GM23338 (cell line): ENCODE data around the gene RXRA. TPM values are rescaled to one million over a fixed set of nuclear protein-coding genes. Genes with fewer than 3 reads are reported as not detected.

Experiments
- ATAC-seq: fragments of 200-7000 bp; cut with Tn5 transposase; 3 replicates; pipeline ENCODE4 v1.9.1; 2020
- DNase-seq: peaks from one replicate; pipeline ENCODE4 v3.0.0-alpha.2; 2015; ENCODE audit warnings: low spot score
- H2AFZ ChIP-seq: fragments of 200-600 bp; sonication (generic); 2 replicates; pipeline ENCODE4 v1.8.0; 2016; ENCODE audit warnings: antibody characterized with exemption, mild to moderate bottlenecking, moderate library complexity
- H3F3A ChIP-seq: fragments of 200-600 bp; sonication (generic); replicated peaks from 2 replicates; pipeline ENCODE4 v1.8.0; 2017; ENCODE audit warnings: antibody characterized with exemption, mixed run types, low read depth
- H3K27ac ChIP-seq: fragments of 200-600 bp; sonication (generic); 2 replicates; pipeline ENCODE4 v1.6.1; 2016; ENCODE audit warnings: low read depth
- H3K27me3 ChIP-seq: fragments of 200-600 bp; sonication (generic); 2 replicates; pipeline ENCODE4 v1.8.0; 2016; ENCODE audit warnings: mild to moderate bottlenecking, mixed run types, moderate library complexity; ENCODE audit not compliant: insufficient read depth
- H3K36me3 ChIP-seq: fragments of 200-600 bp; sonication (generic); 2 replicates; pipeline ENCODE4 v1.8.0; 2016; ENCODE audit warnings: mild to moderate bottlenecking; ENCODE audit not compliant: insufficient read depth
- H3K4me1 ChIP-seq: fragments of 200-600 bp; sonication (generic); 2 replicates; pipeline ENCODE4 v1.8.0; 2016; ENCODE audit warnings: mild to moderate bottlenecking, moderate library complexity; ENCODE audit not compliant: insufficient read depth
- H3K4me2 ChIP-seq: fragments of 200-600 bp; sonication (generic); 2 replicates; pipeline ENCODE4 v1.7.1; 2017; ENCODE audit warnings: mixed run types
- H3K4me3 ChIP-seq: fragments of 200-600 bp; sonication (generic); 2 replicates; pipeline ENCODE4 v1.6.1; 2016; ENCODE audit warnings: mixed run types
- H3K79me2 ChIP-seq: fragments of 200-600 bp; sonication (generic); replicated peaks from 2 replicates; pipeline ENCODE4 v1.8.0; 2017; ENCODE audit warnings: mild to moderate bottlenecking; ENCODE audit not compliant: insufficient read depth
- H3K9me2 ChIP-seq: fragments of 200-600 bp; sonication (generic); 2 replicates; pipeline ENCODE4 v1.8.0; 2017; ENCODE audit not compliant: insufficient read depth
- H4K20me1 ChIP-seq: fragments of 200-600 bp; sonication (generic); replicated peaks from 2 replicates; pipeline ENCODE4 v1.8.0; 2017; ENCODE audit warnings: mild to moderate bottlenecking; ENCODE audit not compliant: insufficient read depth
- H3K27ac Mint-ChIP-seq: 2 replicates; pipeline ENCODE4 v1.8.0; 2020; ENCODE audit warnings: inconsistent platforms, mild to moderate bottlenecking, moderate library complexity, mixed read lengths
- H3K27me3 Mint-ChIP-seq: 3 replicates; pipeline ENCODE4 v1.8.0; 2022; ENCODE audit warnings: low read depth, mild to moderate bottlenecking, moderate library complexity, mixed read lengths, inconsistent platforms; ENCODE audit not compliant: insufficient read depth, poor library complexity
- H3K36me3 Mint-ChIP-seq: 3 replicates; pipeline ENCODE4 v1.8.0; 2021; ENCODE audit warnings: low read depth, mild to moderate bottlenecking, inconsistent platforms, moderate library complexity, mixed read lengths
- H3K4me1 Mint-ChIP-seq: 3 replicates; pipeline ENCODE4 v1.8.0; 2020; ENCODE audit warnings: mild to moderate bottlenecking, inconsistent platforms, mixed read lengths
- H3K4me3 Mint-ChIP-seq: 3 replicates; pipeline ENCODE4 v1.8.0; 2021; ENCODE audit warnings: moderate library complexity, mild to moderate bottlenecking, inconsistent platforms, mixed read lengths
- H3K9me3 Mint-ChIP-seq: 3 replicates; pipeline ENCODE4 v1.8.0; 2020; ENCODE audit warnings: moderate library complexity, mild to moderate bottlenecking, inconsistent platforms, mixed read lengths
- CREB1 ChIP-seq: fragments of 250-450 bp; sonication (Bioruptor Pico); IDR thresholded peaks from 2 replicates; pipeline ENCODE4 v1.5.0; 2020; ENCODE audit warnings: low read depth, mild to moderate bottlenecking, moderate library complexity
- EZH2 ChIP-seq: fragments of 200-600 bp; sonication (generic); IDR thresholded peaks from one replicate; pipeline ENCODE4 v1.8.0; 2017; ENCODE audit warnings: antibody characterized with exemption, mild to moderate bottlenecking, low read depth; ENCODE audit not compliant: unreplicated experiment
- EZH2phosphoT487 ChIP-seq: fragments of 200-600 bp; sonication (generic); IDR thresholded peaks from one replicate; pipeline ENCODE4 v1.8.1; 2018; ENCODE audit warnings: antibody characterized with exemption; ENCODE audit not compliant: unreplicated experiment
- JUNB ChIP-seq: IDR thresholded peaks from one replicate; pipeline ENCODE4 v1.6.1; 2016; ENCODE audit warnings: antibody characterized with exemption; ENCODE audit not compliant: unreplicated experiment
- NANOG ChIP-seq: IDR thresholded peaks from 2 replicates; pipeline ENCODE4 v1.6.1; 2016; ENCODE audit warnings: antibody characterized with exemption, borderline replicate concordance
- POLR2AphosphoS5 ChIP-seq: IDR thresholded peaks from 2 replicates; pipeline ENCODE4 v1.6.1; 2016; ENCODE audit warnings: antibody characterized with exemption, low read depth
- STAT1 ChIP-seq: IDR thresholded peaks from one replicate; pipeline ENCODE4 v1.6.1; 2016; ENCODE audit warnings: antibody characterized with exemption; ENCODE audit not compliant: unreplicated experiment
- ZNF114 ChIP-seq: fragments of 250-450 bp; sonication (Bioruptor Pico); IDR thresholded peaks from 2 replicates; pipeline ENCODE4 v1.5.0; 2020; ENCODE audit warnings: mild to moderate bottlenecking, moderate library complexity
- ZNF331 ChIP-seq: fragments of 250-450 bp; sonication (Bioruptor Pico); IDR thresholded peaks from 2 replicates; pipeline ENCODE4 v1.5.0; 2020; ENCODE audit warnings: low read depth, mild to moderate bottlenecking, moderate library complexity
- polyA plus RNA-seq: library from polyadenylated mRNA; unstranded; fragments of >200 nt; fragmentation: Nextera tagmentation; extraction: Ambion mirVana; gene quantifications from 2 replicates; pipeline ENCODE4 v1.2.1, GENCODE V29; 2016
- total RNA-seq: library from RNA; depleted of rRNA; stranded (reverse); fragments of >200 nt; shearing (Covaris generic); gene quantifications from 2 replicates; pipeline ENCODE4 v1.2.3, GENCODE V29; 2014
- TF ChIP-seq, protein P1 (sequence below): fragments of 250-450 bp; sonication (Bioruptor Pico); IDR thresholded peaks from 2 replicates; pipeline ENCODE4 v1.5.0; 2020; ENCODE audit warnings: mild to moderate bottlenecking, moderate library complexity
- TF ChIP-seq, protein P2 (sequence below): IDR thresholded peaks from one replicate; pipeline ENCODE4 v1.6.1; 2018; ENCODE audit warnings: antibody characterized with exemption; ENCODE audit not compliant: unreplicated experiment
- TF ChIP-seq, protein P3 (sequence below): IDR thresholded peaks from 2 replicates; pipeline ENCODE4 v1.6.1; 2016; ENCODE audit warnings: antibody characterized with exemption
- TF ChIP-seq, protein P4 (sequence below), 2 experiments: fragments of 200-600 bp in 1 of 2; sonication (generic) in 1 of 2; conservative IDR thresholded peaks; 2 replicates each; pipeline versions ENCODE4 v1.5.1 to v1.6.1; 2016 to 2017; ENCODE audit warnings: antibody characterized with exemption in 2 of 2, low read depth in 2 of 2, mild to moderate bottlenecking in 2 of 2, moderate library complexity in 1 of 2

RXRA gene
- total and polyA plus RNA-seq, 2 experiments from 2014 or later: 4.9 to 17.9 TPM

DNA sequence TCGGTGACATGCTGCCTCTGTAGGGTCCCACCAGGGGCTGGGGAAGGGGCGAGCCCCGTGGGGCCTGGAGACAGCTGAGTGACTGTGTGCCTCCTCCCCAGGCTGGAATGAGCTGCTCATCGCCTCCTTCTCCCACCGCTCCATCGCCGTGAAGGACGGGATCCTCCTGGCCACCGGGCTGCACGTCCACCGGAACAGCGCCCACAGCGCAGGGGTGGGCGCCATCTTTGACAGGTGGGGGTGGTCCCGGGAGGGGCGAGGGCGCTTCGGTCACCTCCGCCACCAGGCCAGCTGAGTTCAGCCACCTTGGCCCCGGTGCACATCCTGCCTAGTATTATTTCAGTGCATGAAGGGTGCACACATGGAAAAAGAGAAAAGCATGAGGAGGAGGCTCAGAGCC is 102.8 kb downstream of the RXRA start:
- H3K36me3 Mint-ChIP-seq: no peaks in the 10 kb centered on the region
- H3K27me3 ChIP-seq: no peaks in the 10 kb centered on the region
- H3K4me1 Mint-ChIP-seq: no peaks in the 10 kb centered on the region
- no peak overlapping the region for H3K4me3 Mint-ChIP-seq
- H4K20me1 ChIP-seq: no peaks in the 10 kb centered on the region; the same call in 1 of the 2 replicates
- no peak overlapping the region for H3K4me3 ChIP-seq
- H3K27ac ChIP-seq: no peak overlapping the region
- peaks cover 3% of the 10 kb centered on the region for H3K27me3 Mint-ChIP-seq
- TF ChIP-seq STAT1 (no peak), POLR2AphosphoS5 (no peak), NANOG (no peak), ZNF331 (CRISPR knock-in tag) (no peak), EZH2 (no peak), JUNB (no peak), ZNF114 (CRISPR knock-in tag) (no peak), CREB1 (CRISPR knock-in tag) (no peak), EZH2phosphoT487 (no peak)
- TF ChIP-seq, protein P1, sequence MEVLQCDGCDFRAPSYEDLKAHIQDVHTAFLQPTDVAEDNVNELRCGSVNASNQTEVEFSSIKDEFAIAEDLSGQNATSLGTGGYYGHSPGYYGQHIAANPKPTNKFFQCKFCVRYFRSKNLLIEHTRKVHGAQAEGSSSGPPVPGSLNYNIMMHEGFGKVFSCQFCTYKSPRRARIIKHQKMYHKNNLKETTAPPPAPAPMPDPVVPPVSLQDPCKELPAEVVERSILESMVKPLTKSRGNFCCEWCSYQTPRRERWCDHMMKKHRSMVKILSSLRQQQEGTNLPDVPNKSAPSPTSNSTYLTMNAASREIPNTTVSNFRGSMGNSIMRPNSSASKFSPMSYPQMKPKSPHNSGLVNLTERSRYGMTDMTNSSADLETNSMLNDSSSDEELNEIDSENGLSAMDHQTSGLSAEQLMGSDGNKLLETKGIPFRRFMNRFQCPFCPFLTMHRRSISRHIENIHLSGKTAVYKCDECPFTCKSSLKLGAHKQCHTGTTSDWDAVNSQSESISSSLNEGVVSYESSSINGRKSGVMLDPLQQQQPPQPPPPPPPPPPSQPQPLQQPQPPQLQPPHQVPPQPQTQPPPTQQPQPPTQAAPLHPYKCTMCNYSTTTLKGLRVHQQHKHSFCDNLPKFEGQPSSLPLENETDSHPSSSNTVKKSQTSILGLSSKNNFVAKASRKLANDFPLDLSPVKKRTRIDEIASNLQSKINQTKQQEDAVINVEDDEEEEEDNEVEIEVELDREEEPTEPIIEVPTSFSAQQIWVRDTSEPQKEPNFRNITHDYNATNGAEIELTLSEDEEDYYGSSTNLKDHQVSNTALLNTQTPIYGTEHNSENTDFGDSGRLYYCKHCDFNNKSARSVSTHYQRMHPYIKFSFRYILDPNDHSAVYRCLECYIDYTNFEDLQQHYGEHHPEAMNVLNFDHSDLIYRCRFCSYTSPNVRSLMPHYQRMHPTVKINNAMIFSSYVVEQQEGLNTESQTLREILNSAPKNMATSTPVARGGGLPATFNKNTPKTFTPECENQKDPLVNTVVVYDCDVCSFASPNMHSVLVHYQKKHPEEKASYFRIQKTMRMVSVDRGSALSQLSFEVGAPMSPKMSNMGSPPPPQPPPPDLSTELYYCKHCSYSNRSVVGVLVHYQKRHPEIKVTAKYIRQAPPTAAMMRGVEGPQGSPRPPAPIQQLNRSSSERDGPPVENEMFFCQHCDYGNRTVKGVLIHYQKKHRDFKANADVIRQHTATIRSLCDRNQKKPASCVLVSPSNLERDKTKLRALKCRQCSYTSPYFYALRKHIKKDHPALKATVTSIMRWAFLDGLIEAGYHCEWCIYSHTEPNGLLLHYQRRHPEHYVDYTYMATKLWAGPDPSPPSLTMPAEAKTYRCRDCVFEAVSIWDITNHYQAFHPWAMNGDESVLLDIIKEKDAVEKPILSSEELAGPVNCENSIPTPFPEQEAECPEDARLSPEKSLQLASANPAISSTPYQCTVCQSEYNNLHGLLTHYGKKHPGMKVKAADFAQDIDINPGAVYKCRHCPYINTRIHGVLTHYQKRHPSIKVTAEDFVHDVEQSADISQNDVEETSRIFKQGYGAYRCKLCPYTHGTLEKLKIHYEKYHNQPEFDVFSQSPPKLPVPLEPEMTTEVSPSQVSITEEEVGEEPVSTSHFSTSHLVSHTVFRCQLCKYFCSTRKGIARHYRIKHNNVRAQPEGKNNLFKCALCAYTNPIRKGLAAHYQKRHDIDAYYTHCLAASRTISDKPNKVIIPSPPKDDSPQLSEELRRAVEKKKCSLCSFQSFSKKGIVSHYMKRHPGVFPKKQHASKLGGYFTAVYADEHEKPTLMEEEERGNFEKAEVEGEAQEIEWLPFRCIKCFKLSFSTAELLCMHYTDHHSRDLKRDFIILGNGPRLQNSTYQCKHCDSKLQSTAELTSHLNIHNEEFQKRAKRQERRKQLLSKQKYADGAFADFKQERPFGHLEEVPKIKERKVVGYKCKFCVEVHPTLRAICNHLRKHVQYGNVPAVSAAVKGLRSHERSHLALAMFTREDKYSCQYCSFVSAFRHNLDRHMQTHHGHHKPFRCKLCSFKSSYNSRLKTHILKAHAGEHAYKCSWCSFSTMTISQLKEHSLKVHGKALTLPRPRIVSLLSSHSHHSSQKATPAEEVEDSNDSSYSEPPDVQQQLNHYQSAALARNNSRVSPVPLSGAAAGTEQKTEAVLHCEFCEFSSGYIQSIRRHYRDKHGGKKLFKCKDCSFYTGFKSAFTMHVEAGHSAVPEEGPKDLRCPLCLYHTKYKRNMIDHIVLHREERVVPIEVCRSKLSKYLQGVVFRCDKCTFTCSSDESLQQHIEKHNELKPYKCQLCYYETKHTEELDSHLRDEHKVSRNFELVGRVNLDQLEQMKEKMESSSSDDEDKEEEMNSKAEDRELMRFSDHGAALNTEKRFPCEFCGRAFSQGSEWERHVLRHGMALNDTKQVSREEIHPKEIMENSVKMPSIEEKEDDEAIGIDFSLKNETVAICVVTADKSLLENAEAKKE: no peak
- TF ChIP-seq, protein P2, sequence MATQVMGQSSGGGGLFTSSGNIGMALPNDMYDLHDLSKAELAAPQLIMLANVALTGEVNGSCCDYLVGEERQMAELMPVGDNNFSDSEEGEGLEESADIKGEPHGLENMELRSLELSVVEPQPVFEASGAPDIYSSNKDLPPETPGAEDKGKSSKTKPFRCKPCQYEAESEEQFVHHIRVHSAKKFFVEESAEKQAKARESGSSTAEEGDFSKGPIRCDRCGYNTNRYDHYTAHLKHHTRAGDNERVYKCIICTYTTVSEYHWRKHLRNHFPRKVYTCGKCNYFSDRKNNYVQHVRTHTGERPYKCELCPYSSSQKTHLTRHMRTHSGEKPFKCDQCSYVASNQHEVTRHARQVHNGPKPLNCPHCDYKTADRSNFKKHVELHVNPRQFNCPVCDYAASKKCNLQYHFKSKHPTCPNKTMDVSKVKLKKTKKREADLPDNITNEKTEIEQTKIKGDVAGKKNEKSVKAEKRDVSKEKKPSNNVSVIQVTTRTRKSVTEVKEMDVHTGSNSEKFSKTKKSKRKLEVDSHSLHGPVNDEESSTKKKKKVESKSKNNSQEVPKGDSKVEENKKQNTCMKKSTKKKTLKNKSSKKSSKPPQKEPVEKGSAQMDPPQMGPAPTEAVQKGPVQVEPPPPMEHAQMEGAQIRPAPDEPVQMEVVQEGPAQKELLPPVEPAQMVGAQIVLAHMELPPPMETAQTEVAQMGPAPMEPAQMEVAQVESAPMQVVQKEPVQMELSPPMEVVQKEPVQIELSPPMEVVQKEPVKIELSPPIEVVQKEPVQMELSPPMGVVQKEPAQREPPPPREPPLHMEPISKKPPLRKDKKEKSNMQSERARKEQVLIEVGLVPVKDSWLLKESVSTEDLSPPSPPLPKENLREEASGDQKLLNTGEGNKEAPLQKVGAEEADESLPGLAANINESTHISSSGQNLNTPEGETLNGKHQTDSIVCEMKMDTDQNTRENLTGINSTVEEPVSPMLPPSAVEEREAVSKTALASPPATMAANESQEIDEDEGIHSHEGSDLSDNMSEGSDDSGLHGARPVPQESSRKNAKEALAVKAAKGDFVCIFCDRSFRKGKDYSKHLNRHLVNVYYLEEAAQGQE: no peak
- TF ChIP-seq, protein P3, sequence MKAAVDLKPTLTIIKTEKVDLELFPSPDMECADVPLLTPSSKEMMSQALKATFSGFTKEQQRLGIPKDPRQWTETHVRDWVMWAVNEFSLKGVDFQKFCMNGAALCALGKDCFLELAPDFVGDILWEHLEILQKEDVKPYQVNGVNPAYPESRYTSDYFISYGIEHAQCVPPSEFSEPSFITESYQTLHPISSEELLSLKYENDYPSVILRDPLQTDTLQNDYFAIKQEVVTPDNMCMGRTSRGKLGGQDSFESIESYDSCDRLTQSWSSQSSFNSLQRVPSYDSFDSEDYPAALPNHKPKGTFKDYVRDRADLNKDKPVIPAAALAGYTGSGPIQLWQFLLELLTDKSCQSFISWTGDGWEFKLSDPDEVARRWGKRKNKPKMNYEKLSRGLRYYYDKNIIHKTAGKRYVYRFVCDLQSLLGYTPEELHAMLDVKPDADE: no peak
- TF ChIP-seq, protein P4, sequence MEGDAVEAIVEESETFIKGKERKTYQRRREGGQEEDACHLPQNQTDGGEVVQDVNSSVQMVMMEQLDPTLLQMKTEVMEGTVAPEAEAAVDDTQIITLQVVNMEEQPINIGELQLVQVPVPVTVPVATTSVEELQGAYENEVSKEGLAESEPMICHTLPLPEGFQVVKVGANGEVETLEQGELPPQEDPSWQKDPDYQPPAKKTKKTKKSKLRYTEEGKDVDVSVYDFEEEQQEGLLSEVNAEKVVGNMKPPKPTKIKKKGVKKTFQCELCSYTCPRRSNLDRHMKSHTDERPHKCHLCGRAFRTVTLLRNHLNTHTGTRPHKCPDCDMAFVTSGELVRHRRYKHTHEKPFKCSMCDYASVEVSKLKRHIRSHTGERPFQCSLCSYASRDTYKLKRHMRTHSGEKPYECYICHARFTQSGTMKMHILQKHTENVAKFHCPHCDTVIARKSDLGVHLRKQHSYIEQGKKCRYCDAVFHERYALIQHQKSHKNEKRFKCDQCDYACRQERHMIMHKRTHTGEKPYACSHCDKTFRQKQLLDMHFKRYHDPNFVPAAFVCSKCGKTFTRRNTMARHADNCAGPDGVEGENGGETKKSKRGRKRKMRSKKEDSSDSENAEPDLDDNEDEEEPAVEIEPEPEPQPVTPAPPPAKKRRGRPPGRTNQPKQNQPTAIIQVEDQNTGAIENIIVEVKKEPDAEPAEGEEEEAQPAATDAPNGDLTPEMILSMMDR (conservative IDR thresholded peaks at IDR 0.05; ENCODE audit: low read depth in 2 of 2): no peak
- ATAC-seq (no peak), DNase-seq (no peak)
- H3K36me3 ChIP-seq: no peaks in the 10 kb centered on the region
- H3K4me2 ChIP-seq: no peak overlapping the region
- H2AFZ ChIP-seq: no peak overlapping the region
- H3K4me1 ChIP-seq: no peaks in the 10 kb centered on the region
- no peak overlapping the region for H3K27ac Mint-ChIP-seq
- H3K9me2 ChIP-seq: no peaks in the 10 kb centered on the region
- no peaks in the 10 kb centered on the region for H3F3A ChIP-seq
- no peaks in the 10 kb centered on the region for H3K79me2 ChIP-seq
- no peaks in the 10 kb centered on the region for H3K9me3 Mint-ChIP-seq
